Fibroblast of villous mesenchyme (primary cell): Measurements from ENCODE around the gene GRID2IP. TPM values are rescaled to one million over a fixed set of nuclear protein-coding genes. Genes with fewer than 3 reads are reported as not detected.

Experiments used
- DNase-seq: peaks from one replicate; pipeline ENCODE4 v3.0.0-alpha.2; 2010; ENCODE audit warnings: low read depth
- H3K4me3 ChIP-seq: 2 replicates; pipeline ENCODE4 v1.5.1; 2011; ENCODE audit warnings: low read depth, mild to moderate bottlenecking, low read length
- total RNA-seq: library from RNA; depleted of rRNA; stranded (reverse); fragments of >200 nt; gene quantifications from 2 replicates; pipeline ENCODE4 v1.2.3, GENCODE V29; 2012
- TF ChIP-seq, protein P1 (sequence below): IDR thresholded peaks from 2 replicates; pipeline ENCODE4 v1.5.1; 2012; ENCODE audit warnings: low read depth, mild to moderate bottlenecking, low read length; ENCODE audit not compliant: insufficient read depth

GRID2IP gene
- total RNA-seq, 1 donor: not detected

DNA sequence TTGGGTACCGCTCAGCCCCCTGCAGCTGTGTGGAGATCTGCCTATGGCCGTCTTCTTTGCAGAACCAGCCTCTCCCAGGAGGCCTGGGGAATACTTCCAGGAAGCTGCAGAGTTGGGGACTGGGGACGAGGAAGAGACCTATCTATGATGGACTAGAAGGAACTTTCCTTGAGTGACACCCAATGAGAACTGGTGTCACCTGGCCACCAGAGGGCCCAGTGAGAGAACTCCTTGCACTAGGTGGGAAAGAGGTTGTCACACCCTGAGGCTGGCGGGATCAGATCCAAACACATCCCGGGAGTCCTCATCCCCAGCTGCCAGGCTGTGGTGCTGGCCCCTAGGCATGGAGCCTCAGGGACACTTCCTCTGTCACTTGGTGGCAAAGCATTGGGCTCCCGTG is 4.9 kb upstream of the GRID2IP start:
- TF ChIP-seq, protein P1, sequence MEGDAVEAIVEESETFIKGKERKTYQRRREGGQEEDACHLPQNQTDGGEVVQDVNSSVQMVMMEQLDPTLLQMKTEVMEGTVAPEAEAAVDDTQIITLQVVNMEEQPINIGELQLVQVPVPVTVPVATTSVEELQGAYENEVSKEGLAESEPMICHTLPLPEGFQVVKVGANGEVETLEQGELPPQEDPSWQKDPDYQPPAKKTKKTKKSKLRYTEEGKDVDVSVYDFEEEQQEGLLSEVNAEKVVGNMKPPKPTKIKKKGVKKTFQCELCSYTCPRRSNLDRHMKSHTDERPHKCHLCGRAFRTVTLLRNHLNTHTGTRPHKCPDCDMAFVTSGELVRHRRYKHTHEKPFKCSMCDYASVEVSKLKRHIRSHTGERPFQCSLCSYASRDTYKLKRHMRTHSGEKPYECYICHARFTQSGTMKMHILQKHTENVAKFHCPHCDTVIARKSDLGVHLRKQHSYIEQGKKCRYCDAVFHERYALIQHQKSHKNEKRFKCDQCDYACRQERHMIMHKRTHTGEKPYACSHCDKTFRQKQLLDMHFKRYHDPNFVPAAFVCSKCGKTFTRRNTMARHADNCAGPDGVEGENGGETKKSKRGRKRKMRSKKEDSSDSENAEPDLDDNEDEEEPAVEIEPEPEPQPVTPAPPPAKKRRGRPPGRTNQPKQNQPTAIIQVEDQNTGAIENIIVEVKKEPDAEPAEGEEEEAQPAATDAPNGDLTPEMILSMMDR: no peak
- DNase-seq: no peak
- H3K4me3 ChIP-seq: no peak overlapping the region

DNA sequence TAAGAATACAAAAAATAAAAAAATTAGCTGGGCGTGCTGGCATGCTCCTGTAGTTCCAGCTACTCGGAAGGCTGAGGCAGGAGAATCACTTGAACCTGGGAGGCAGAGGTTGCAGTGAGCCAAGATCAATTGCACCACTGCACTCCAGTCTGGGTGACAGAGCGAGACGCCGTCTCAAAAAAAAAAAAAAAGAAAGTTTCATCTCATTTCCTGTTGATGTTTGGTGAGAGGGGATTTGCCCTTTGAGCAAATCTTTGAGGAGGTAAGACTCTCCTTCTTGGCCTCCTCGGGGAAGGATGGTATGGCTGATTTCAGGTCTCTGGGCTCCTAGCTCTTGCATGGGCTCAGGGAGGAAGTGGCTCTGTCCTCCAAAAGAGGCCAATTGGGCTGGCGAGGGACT is 3.6 kb upstream of the GRID2IP start:
- TF ChIP-seq, protein P1: no peak
- no peak for DNase-seq
- no peak overlapping the region for H3K4me3 ChIP-seq

DNA sequence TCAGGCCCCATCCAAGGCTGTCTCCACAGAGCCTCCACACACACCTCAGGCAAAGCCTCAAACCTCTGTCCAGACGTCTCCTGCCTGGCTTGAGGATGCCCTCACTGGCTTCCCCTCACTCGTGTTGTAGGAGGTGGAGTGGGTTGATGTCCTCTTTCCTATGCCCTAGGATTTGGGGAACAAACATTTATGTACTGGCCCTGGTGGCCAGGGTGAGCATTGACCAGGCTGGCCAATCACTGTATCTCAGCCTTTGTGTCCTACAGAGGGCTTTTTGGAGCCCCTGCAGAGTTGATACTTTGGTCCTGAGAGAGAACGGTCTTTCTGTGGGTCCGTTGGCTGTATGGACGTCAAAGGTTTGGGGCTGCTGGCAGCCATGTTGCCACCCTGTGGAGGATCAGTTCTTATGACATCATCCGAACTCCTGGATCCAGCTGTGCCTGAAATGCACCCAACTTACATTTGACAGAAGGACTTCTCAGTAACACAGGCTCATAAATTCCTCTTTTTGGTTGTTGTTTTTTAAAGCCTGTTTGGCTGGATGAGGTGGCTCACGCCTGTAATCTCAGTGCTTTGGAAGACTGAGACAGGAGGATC is 2.3 kb upstream of the GRID2IP start:
- no peak overlapping the region for H3K4me3 ChIP-seq
- TF ChIP-seq, protein P1: peak; percentile 13
- DNase-seq: no peak

DNA sequence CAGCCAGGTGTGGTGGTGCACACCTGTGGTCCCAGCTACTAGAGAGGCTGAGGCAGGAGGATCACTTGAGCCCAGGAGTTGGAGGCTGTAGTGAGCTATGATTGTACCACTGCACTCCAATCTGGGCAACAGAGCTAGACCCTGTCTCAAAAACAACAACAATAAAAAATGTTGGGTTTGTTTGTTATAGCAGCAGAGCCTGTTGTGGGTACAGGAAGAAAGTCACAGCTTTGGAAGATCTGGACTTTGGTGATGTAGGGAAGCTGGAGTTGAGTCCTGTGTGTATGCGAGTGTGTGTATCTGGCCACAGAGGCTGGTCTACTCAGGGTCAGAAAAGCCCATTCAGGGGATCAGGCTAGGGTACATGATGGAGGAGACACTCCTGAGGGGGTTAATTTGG is 3.9 kb downstream of the GRID2IP start:
- H3K4me3 ChIP-seq: no peak overlapping the region
- TF ChIP-seq, protein P1: no peak
- no peak for DNase-seq

DNA sequence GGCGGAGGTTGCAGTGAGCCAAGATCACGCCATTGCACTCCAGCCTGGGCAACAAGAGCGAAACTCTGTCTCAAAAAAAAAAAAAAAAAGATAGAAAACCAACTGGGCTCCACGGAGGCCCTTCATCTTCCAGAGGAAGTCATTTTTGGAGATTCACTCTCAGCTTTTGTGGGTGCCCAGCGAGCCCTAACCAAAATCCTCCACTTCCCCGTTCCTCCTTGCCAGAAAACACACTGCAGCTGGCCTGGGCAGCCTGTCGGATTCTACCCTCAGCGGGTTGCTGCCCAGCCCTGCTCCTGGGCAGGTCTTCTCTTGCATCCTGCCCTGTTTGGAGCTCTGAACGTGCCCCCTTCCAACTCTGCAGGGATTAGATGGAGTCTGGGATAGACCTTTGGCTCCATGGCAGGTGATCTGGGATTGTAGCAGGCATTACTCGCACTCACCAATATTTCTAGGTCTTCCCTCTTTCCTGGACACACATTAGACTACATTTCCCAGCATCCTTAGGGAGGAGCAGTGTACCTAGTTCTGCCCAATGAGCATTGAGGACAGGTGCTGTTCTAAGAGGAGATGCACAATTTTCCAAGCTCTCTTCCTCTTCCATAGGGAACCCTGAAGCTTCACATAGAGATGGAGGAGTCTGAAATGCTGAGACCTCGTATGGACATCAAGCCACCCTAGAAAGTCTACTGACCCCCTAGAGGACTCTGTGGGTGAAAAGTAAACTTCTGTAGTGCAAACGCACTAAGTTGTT is 4.6 kb downstream of the GRID2IP start:
- no peak overlapping the region for H3K4me3 ChIP-seq
- no peak for DNase-seq
- TF ChIP-seq, protein P1: no peak

DNA sequence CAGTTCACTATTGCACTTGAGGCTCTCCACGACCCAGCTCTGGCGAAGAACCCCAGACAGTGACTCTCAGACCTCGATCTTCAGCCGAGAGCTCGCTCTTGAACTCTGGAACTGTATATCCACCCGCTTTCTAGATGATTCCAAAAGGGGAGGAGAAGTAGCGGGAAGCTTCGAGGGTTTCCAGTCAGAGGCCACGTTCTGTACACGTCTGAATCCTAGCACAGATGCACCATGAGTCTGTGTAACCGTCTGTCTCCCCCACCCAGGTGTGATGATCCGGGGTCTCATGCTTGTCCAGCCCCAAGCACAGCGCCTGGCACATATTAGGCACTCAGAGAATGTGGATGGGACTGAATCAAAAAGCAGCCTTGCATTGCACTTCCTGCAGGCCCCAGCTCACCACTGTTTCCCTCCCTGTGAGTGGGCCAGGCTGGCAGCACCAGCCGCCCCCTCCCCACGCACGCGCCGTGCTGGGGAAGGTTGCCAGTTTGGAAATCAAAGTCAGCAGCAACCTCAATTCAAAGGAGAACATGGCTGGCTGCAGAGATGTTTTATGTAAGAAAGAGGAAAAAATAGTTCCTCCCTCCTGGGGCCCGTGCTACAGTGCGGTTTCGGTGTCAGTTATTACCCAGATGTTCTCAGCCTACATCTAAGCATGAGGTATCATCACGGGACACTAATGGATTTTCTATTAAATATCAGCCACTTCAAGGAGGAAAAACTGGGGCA is 5.7 kb downstream of the GRID2IP start:
- DNase-seq: no peak
- H3K4me3 ChIP-seq: no peak overlapping the region
- TF ChIP-seq, protein P1: no peak
